Stomach (tissue), 4 donors: ENCODE measurements around the gene HS6ST1.

Experiments used
- EP300 ChIP-seq: sonication (generic); formaldehyde crosslinking; IDR thresholded peaks from one replicate; pipeline ENCODE4 v1.6.1; 2017; ENCODE audit warnings: antibody characterized with exemption
- POLR2A ChIP-seq, 4 donors: fragments of 450-650 bp; IDR thresholded peaks; one replicate each; pipeline ENCODE4 v1.6.1; 2016; ENCODE audit warnings: antibody characterized with exemption in 4 of 4, control low read depth in 2 of 4, mild to moderate bottlenecking in 1 of 4, moderate library complexity in 1 of 4
- POLR2AphosphoS5 ChIP-seq, 3 donors: sonication (generic); formaldehyde crosslinking; IDR thresholded peaks; one replicate each; pipeline ENCODE4 v1.6.1; 2016; ENCODE audit warnings: antibody characterized with exemption in 3 of 3
- TF ChIP-seq, protein P1 (sequence below), 7 experiments: fragments of 450-650 bp in 4 of 7; fragments of 200-600 bp in 3 of 7; sonication (generic) in 3 of 7; IDR thresholded peaks; one replicate each; pipeline ENCODE4 v1.5.1; 2016 to 2019; ENCODE audit warnings: antibody characterized with exemption in 7 of 7, control low read depth in 2 of 7, mild to moderate bottlenecking in 1 of 7

DNA sequence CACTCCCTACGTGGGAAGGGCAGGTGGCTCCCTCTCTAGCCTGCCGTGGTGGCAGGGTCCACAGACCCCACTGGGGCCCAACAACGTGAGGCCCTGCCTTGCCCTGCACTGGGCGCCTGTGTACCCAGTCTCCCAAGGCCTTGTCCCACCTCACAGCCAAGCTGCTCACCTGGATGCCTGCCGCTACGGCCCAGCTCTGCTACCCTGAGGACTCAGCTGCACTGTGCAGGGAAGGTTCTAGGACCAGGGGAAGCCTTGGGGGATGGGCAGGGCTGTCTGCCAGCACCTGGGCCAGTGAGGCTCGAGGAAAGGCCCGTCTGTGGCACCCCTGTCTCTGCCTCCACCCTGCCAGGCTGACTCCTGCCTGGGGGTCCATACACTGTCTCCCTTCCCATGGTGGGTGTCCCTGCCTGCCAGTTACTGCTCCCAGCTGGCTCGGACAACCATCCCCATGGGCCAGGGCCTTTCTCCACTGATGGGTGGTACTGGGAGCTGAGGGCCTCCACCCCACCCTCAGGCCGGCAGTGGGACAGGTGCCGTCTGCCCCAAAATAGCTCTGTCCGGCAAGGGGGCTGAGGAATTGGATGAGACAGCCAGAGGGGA, 33.2 kb downstream of the HS6ST1 start:
- TF ChIP-seq, protein P1, sequence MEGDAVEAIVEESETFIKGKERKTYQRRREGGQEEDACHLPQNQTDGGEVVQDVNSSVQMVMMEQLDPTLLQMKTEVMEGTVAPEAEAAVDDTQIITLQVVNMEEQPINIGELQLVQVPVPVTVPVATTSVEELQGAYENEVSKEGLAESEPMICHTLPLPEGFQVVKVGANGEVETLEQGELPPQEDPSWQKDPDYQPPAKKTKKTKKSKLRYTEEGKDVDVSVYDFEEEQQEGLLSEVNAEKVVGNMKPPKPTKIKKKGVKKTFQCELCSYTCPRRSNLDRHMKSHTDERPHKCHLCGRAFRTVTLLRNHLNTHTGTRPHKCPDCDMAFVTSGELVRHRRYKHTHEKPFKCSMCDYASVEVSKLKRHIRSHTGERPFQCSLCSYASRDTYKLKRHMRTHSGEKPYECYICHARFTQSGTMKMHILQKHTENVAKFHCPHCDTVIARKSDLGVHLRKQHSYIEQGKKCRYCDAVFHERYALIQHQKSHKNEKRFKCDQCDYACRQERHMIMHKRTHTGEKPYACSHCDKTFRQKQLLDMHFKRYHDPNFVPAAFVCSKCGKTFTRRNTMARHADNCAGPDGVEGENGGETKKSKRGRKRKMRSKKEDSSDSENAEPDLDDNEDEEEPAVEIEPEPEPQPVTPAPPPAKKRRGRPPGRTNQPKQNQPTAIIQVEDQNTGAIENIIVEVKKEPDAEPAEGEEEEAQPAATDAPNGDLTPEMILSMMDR (IDR thresholded peaks at IDR 0.05): no peak
- no peak for TF ChIP-seq POLR2A (IDR thresholded peaks at IDR 0.05)
- TF ChIP-seq POLR2AphosphoS5 (IDR thresholded peaks at IDR 0.05): no peak
- no peak for TF ChIP-seq EP300
